ENCODE results near the gene MGLL.

GRCh38 chr3:127860211-127860696, 37.9 kb upstream of the MGLL start:
- TF ChIP-seq CTCF (IDR thresholded peaks at IDR 0.05; ENCODE audit: insufficient read depth, low read length, poor library complexity, severe bottlenecking), result no peak
- no peak for TF ChIP-seq EZH2phosphoT487 (conservative IDR thresholded peaks at IDR 0.05; ENCODE audit: low read length)
